ENCODE measurements around the gene SLC35A5. TPM values are rescaled to one million over a fixed set of nuclear protein-coding genes. Genes with fewer than 3 reads are reported as not detected.

Gene SLC35A5
- total RNA-seq, 1 donor, result 73.5 TPM

DNA sequence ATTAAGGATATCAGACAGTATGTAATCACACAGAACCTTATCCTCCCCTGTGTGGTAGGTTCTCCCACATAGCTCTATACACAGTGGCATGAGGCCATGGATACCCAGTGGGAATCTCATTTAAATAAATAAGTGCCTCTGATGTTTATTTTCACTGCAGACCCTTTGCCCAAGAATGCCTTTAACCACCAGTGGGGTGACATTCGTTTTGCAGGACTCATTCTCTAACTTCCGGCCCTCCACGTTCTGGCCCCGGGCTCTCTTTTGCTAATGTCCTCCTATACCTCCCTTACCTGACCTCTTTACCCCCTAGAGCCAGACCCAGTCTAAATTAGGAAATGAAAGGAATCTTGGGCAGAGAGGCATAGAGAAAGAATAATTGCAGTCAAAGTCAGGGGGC is 70.8 kb downstream of the SLC35A5 start:
- no peak for DNase-seq (ENCODE audit: low read depth)
- TF ChIP-seq, protein P1, sequence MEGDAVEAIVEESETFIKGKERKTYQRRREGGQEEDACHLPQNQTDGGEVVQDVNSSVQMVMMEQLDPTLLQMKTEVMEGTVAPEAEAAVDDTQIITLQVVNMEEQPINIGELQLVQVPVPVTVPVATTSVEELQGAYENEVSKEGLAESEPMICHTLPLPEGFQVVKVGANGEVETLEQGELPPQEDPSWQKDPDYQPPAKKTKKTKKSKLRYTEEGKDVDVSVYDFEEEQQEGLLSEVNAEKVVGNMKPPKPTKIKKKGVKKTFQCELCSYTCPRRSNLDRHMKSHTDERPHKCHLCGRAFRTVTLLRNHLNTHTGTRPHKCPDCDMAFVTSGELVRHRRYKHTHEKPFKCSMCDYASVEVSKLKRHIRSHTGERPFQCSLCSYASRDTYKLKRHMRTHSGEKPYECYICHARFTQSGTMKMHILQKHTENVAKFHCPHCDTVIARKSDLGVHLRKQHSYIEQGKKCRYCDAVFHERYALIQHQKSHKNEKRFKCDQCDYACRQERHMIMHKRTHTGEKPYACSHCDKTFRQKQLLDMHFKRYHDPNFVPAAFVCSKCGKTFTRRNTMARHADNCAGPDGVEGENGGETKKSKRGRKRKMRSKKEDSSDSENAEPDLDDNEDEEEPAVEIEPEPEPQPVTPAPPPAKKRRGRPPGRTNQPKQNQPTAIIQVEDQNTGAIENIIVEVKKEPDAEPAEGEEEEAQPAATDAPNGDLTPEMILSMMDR (IDR thresholded peaks at IDR 0.05; ENCODE audit: insufficient read depth, low read length), result no peak
- H3K4me3 ChIP-seq (ENCODE audit: low read depth, low read length), result peak overlapping the region; percentile 99

DNA sequence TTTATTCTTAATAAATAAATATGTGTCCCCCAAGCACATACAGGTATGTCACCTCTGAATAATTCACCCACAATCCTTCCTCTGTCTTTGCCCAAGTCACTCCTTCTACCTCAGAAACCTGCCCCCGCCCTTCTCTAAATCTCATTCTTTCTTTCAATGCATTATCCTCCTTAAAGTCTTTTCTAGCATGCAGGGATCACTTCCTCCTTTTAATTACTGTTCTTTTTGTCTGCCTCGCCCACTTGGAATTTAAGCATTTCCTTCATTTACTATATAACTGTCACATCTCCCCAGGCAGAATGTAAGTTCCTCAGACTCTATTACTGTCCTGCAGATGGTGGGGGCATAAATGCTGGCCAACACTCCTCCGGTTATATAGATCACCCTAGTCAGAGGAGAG is 71.3 kb downstream of the SLC35A5 start:
- DNase-seq (ENCODE audit: low read depth), result no peak
- peak overlapping the region; percentile 99 for H3K4me3 ChIP-seq (ENCODE audit: low read depth, low read length)
- TF ChIP-seq, protein P1 (IDR thresholded peaks at IDR 0.05; ENCODE audit: insufficient read depth, low read length), result no peak

DNA sequence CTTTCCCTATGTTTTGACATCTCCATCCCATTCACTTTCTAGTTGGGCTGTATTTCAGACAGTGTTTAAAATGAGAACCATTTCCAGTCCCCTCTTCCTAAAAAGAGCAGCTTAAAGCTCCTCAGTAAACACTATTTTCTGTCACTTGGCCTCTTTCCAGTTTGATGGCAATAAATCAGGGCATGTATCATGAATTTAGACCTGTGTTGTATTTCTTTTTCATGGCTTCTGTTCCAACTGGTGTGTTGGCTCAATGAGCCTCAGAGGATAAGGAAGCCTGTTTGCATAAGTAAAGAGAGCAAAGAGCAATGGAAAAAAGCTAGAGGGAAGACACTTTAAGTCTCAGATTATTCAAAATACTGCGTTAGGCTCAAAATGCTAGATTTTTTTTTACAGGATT is 71.9 kb downstream of the SLC35A5 start:
- H3K4me3 ChIP-seq (ENCODE audit: low read depth, low read length), result peak overlapping the region; percentile 99
- TF ChIP-seq, protein P1 (IDR thresholded peaks at IDR 0.05; ENCODE audit: insufficient read depth, low read length), result no peak

DNA sequence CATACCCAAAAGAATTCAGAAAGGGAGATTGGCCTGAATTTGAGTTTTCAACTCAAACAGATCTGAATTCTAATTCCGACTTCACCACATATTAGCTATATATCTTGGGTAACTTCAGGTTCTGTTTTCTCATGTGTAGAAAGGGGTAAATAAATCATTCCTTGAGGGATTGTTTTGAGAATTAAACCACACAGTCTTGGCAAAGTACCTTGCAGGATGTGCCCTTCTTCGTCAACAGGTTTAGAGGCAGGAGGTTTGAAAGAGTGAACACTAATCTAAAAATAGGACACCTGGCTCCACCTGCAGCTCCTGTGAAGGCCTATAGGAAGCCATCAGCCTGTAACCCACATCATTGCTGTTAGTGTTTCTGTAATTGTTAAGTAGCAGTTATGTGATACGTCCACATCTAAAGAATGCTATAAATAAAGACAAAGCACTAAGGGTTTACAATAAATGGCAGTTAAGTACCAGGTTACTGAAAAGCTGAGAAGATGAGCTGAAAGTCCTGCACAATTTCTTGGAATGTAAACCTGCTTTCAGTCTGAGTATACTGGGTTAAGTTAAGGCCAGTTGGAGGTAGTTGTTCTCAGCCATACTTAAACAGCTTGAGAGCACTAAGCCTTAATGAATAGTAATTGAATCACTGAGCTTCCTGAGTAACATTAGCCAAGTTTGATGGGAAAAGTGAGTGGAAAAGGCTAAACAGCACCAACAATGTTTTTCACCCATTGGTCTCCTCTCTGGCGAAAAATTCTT is 73.1 kb downstream of the SLC35A5 start:
- H3K4me3 ChIP-seq (ENCODE audit: low read depth, low read length), result peak overlapping the region; percentile 99
- peak; percentile 47 for DNase-seq (ENCODE audit: low read depth)
- TF ChIP-seq, protein P1 (IDR thresholded peaks at IDR 0.05; ENCODE audit: insufficient read depth, low read length), result no peak

More for the DNA sequence above, 71.9 kb downstream of the SLC35A5 start:
- DNase-seq (ENCODE audit: low read depth), result peak; percentile 60

Other genes starting within 250 kb of the SLC35A5 start
- 3.3 and 3.7 TPM in 2 replicates for gene CD200, start 228.9 kb upstream of the SLC35A5 start, total RNA-seq (ENCODE audit: low replicate concordance)
- gene BTLA, start 62.6 kb upstream of the SLC35A5 start, total RNA-seq (ENCODE audit: low replicate concordance), result not detected in 2 replicates
- gene ATG3, start 83 bp upstream of the SLC35A5 start, total RNA-seq (ENCODE audit: low replicate concordance), result 80.4 and 90.4 TPM in 2 replicates
- gene CCDC80, start 79.1 kb downstream of the SLC35A5 start, total RNA-seq (ENCODE audit: low replicate concordance), result 614 and 2,284 TPM in 2 replicates